Progenitor cell of endocrine pancreas (in vitro differentiated cells): ENCODE data around the gene SUGP2. TPM values are rescaled to one million over a fixed set of nuclear protein-coding genes. Genes with fewer than 3 reads are reported as not detected.

Experiments used
- DNase-seq: peaks from one replicate; pipeline ENCODE4 v3.0.0; 2021; ENCODE audit warnings: low spot score; ENCODE audit not compliant: unreplicated experiment
- H3K27ac Mint-ChIP-seq: 2 replicates; pipeline ENCODE4 v1.8.0; 2021; ENCODE audit warnings: mild to moderate bottlenecking, moderate library complexity, mixed read lengths
- H3K27me3 Mint-ChIP-seq: 2 replicates; pipeline ENCODE4 v1.8.0; 2021; ENCODE audit warnings: mixed read lengths
- H3K36me3 Mint-ChIP-seq: 2 replicates; pipeline ENCODE4 v1.8.0; 2022; ENCODE audit warnings: mixed read lengths; ENCODE audit not compliant: insufficient read depth
- H3K4me1 Mint-ChIP-seq: 2 replicates; pipeline ENCODE4 v1.8.0; 2021; ENCODE audit warnings: low read depth, mixed read lengths
- H3K4me3 Mint-ChIP-seq: 2 replicates; pipeline ENCODE4 v1.8.0; 2021; ENCODE audit warnings: low read depth, mild to moderate bottlenecking, moderate library complexity, mixed read lengths
- H3K9me3 Mint-ChIP-seq: 2 replicates; pipeline ENCODE4 v1.8.0; 2021; ENCODE audit warnings: low read depth, mixed read lengths
- CTCF ChIP-seq: fragments of 200-600 bp; sonication (generic); IDR thresholded peaks from one replicate; pipeline ENCODE4 v1.5.0; 2021; ENCODE audit warnings: antibody characterized with exemption, mild to moderate bottlenecking; ENCODE audit not compliant: unreplicated experiment
- total RNA-seq: library from RNA; stranded (reverse); gene quantifications from 2 replicates; pipeline ENCODE4 v1.2.1, GENCODE V29; 2021

Gene SUGP2
- total RNA-seq, 1 donor from 2014 or later: 153 TPM

- TF ChIP-seq CTCF: no peak
- no peak for DNase-seq
- Mint-ChIP-seq H3K27me3 (no peaks in the 10 kb centered on the region), H3K4me1 (no peaks in the 10 kb centered on the region), H3K4me3 (no peak overlapping the region), H3K27ac (no peak overlapping the region), H3K9me3 (no peaks in the 10 kb centered on the region), H3K36me3 (peaks cover 20% of the 10 kb centered on the region)
These were observed 27.1 kb downstream of the SUGP2 start for GRCh38 chr19:19006213-19006612.

- no peaks in the 10 kb centered on the region for H3K4me1 Mint-ChIP-seq
- no peaks in the 10 kb centered on the region for H3K9me3 Mint-ChIP-seq
- peaks cover 17% of the 10 kb centered on the region for H3K36me3 Mint-ChIP-seq
- no peak overlapping the region for H3K4me3 Mint-ChIP-seq
- DNase-seq: no peak
- no peak overlapping the region for H3K27ac Mint-ChIP-seq
- no peak for TF ChIP-seq CTCF
- no peaks in the 10 kb centered on the region for H3K27me3 Mint-ChIP-seq
These were observed 29.2 kb downstream of the SUGP2 start for GRCh38 chr19:19004144-19004543.

- H3K9me3 Mint-ChIP-seq: no peaks in the 10 kb centered on the region
- H3K27me3 Mint-ChIP-seq: no peaks in the 10 kb centered on the region
- DNase-seq: no peak
- no peaks in the 10 kb centered on the region for H3K4me1 Mint-ChIP-seq
- peaks cover 12% of the 10 kb centered on the region for H3K36me3 Mint-ChIP-seq
- no peak overlapping the region for H3K27ac Mint-ChIP-seq
- no peak overlapping the region for H3K4me3 Mint-ChIP-seq
- TF ChIP-seq CTCF: no peak
These were observed 33.3 kb downstream of the SUGP2 start for GRCh38 chr19:18999896-19000620.

DNA sequence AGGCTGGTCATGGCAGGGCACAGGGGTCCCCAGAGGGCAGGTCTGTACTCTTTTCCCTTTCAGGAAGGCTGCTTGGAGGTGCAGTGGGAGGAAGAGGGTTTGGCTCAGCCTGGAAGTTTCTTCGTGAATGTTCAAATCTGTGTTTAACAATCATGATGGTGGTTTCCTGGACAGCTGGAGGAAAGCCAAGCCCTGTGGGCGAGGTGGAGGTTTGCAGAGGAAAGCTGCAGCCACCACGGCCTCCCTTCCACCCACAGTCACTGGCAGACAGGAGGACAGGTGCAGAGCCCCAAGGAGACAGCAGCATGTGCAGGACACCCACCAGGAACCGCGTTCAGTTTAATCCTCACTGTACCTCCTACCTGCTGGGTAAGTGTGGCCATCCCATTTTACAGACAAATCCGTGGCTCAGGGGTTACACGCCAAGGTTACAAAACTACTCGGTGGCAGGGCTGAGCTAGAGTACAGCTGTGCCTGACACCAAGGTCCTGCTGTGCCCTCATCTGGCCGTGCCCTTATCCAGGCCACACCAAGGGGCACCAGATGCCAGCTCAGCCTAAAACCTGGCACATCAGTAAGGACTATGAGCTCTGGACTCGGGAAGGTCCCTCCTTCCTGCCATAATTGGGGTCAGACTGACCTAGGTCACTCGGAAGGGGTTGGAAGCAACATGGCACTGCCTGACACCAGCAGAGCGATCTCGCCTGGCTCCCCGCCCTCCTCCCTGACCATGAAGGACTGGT is 34.1 kb downstream of the SUGP2 start:
- Mint-ChIP-seq H3K27me3 (no peaks in the 10 kb centered on the region), H3K36me3 (peaks cover 9% of the 10 kb centered on the region), H3K27ac (no peak overlapping the region), H3K4me3 (no peak overlapping the region), H3K4me1 (no peaks in the 10 kb centered on the region), H3K9me3 (no peaks in the 10 kb centered on the region)
- no peak for DNase-seq
- TF ChIP-seq CTCF: no peak

GRCh38 chr19:18998276-18998675 is 35.0 kb downstream of the SUGP2 start:
- Mint-ChIP-seq H3K27ac (no peak overlapping the region), H3K4me3 (no peak overlapping the region), H3K27me3 (no peaks in the 10 kb centered on the region), H3K9me3 (no peaks in the 10 kb centered on the region), H3K36me3 (peaks cover 11% of the 10 kb centered on the region), H3K4me1 (no peaks in the 10 kb centered on the region)
- TF ChIP-seq CTCF: no peak
- DNase-seq: no peak
